ENCODE measurements around the gene AQP12A.

GRCh38 chr2:240650254-240650965, 41.3 kb upstream of the AQP12A start:
- TF ChIP-seq CTCF (IDR thresholded peaks at IDR 0.05) (no peak), POLR2A (IDR thresholded peaks at IDR 0.05; ENCODE audit: low read depth) (no peak)

Data from esophagus muscularis mucosa (tissue), 3 donors.